Stimulated activated CD4-positive, alpha-beta T cell treated with anti-CD3 and anti-CD28 coated beads, Interleukin-4, amount 100 ng/mL, for 48 hours (primary cell): ENCODE results near the gene CDT1.
"Not testable (repeated sequence)": the region's sequence is repeated elsewhere in the genome, so short reads cannot be mapped to it uniquely, and the experiment has no call there.

Experiments
- DNase-seq, 2 donors: peaks; one replicate each; pipeline ENCODE4 v3.0.0-alpha.2; 2020; ENCODE audit warnings: low read depth in 2 of 2

The CDT1 gene

GRCh38 chr16:88768071-88768783 is 35.4 kb upstream of the CDT1 start:
- no peak for DNase-seq

- no peak for DNase-seq
Measured at GRCh38 chr16:88769617-88770460, 33.8 kb upstream of the CDT1 start.

GRCh38 chr16:88770461-88771293 is 32.9 kb upstream of the CDT1 start:
- DNase-seq = no peak

GRCh38 chr16:88771294-88771772 is 32.3 kb upstream of the CDT1 start:
- no peak for DNase-seq

DNA sequence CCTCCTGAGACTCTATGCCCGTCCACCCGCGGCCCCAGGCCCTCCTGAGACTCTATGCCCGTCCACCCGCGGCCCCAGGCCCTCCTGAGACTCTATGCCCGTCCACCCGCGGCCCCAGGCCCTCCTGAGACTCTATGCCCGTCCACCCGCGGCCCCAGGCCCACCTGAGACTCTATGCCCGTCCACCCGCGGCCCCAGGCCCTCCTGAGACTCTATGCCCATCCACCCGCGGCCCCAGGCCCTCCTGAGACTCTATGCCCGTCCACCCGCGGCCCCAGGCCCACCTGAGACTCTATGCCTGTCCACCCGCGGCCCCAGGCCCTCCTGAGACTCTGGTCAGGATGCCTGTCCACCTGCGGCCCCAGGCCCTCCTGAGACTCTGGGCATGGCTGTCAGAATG is 31.8 kb upstream of the CDT1 start:
- DNase-seq = not testable (repeated sequence)

- DNase-seq = no peak
Measured at GRCh38 chr16:88772871-88773811, 30.4 kb upstream of the CDT1 start.

- DNase-seq = no peak
Measured at GRCh38 chr16:88773812-88774291, 29.7 kb upstream of the CDT1 start.

DNA sequence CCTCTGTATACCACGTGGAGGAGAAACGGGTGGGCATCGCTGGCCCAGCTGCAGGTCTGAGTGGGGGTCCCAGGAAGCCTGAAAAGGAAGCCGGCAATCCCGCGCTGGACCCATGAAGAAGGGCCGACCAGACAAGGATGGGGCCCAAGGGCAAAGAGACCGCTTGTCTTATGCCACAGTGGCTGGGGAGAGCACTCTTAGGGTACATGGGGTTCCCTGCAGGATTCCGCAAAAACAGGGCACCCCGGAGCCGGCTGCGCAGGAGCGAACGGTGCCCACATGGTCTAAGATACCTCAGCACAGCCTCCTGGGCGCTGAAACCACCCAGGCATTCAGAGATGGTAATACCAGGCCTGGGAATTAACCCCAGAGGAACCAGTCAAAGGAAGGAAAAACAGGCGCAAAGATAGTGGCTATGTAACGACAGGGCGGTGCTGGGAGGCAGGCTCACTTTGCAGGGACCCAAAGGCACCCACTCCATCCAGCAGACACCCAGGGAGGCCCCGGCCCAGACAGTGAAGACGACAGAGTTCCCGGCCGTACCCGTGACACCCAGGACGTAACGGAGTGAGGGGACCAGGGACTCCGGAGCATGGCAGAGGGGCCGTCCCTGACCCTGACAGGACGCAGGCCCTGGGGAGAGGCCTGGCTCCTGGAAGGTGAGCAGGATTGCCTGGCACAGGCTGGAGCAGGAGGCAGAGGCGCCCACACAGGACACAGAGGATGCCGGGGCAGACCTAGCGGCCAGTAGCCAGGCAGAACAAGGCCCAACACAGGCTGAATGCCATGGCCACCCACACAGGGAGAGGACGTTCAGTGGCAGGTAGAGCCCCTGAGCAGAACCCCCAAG is 28.8 kb upstream of the CDT1 start:
- DNase-seq = no peak

DNA sequence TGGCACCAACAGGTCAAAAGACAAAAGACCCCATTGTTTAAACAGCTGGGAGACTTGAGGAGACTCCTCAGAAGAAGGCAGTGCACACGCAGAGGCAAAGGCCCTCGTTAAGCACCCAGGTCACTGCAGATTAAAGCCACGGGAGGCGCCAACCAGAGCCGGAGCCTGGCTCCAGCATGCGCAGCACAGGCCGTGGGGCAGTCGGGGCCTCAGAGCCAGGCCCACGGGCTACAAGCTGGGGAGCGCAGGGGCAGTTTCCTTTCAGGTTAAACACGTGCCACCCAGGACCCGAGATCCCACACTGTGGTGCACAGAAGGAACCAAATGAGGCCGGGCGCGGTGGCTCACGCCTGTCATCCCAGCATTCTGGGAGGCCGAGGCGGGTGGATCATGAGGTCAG is 27.8 kb upstream of the CDT1 start:
- DNase-seq = no peak

DNA sequence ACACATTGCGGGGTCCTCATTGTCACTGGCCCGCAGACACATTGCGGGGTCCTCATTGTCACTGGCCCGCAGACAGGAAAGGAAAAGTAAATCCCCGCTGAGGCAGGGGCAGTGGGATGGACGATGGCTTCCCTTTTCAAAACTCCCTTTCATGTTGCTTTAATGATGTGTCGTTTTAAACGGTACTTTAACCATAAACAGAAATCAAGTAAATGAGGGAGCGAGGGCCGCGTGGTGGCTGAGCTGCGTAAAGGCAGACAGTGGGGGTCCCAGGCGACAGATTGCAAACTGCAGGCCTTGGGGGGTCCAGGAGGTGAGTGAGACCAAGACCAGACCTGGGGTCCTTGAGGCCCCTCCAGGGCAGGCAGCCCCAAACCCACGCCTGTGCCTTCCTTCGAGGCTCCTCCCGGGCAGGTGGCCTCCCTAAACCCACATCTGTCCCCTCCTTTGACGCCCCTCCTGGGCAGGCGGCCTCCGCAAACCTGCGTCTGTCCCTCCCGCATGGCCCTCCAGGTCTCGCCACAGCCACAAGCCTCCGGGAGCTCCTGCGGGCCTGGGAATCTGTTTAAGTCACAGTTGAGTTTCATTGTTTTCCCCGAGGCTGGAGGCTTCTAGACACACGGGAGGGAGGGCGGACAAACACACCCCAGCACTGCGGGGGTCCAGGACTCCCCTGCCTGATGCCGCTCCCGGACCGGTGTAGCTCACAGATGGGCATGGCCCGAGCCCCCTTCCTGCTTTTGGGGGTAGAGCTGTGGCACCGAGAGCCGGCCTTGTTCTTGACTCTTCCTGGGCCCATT is 25.9 kb upstream of the CDT1 start:
- no peak for DNase-seq

DNA sequence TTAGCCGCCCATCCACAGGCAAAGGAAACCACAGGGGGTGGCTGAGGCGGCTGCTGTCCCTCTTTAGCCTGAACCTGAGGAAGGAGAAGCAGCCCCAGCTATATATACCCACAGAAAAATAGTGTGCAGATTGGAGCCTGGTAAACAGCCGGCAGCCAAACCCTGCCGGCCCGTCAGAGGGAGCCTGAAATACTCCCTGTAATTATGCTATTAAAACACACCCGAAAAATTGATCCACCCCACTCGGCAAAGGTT is 25.4 kb upstream of the CDT1 start:
- no peak for DNase-seq

DNA sequence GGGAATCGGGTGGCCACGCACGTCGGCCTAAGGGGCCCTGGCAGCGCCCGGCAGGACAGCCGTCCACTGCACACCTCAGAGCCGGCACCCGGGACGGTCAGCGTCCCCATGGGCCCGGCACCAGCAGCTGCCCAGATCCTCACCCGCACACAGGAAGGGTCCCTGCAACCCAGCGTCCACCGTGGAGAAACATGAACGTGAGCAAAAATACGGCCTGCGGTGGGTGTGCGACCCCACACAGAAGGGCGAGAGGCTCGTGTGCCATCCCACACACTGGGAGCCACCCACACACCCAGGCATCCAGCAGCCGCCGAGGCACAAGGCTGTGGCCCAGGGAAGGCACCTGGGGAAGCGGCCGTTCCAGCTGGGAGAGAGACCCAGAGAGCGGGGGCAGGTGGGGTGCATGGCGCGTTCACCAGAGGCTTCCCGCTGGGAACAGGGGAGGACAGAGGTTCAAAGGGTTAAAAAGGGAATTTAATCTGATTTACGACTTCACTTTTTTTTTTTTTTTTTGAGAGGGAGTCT is 25.0 kb upstream of the CDT1 start:
- no peak for DNase-seq

- DNase-seq = no peak
Measured at GRCh38 chr16:88779406-88780141, 24.0 kb upstream of the CDT1 start.

DNA sequence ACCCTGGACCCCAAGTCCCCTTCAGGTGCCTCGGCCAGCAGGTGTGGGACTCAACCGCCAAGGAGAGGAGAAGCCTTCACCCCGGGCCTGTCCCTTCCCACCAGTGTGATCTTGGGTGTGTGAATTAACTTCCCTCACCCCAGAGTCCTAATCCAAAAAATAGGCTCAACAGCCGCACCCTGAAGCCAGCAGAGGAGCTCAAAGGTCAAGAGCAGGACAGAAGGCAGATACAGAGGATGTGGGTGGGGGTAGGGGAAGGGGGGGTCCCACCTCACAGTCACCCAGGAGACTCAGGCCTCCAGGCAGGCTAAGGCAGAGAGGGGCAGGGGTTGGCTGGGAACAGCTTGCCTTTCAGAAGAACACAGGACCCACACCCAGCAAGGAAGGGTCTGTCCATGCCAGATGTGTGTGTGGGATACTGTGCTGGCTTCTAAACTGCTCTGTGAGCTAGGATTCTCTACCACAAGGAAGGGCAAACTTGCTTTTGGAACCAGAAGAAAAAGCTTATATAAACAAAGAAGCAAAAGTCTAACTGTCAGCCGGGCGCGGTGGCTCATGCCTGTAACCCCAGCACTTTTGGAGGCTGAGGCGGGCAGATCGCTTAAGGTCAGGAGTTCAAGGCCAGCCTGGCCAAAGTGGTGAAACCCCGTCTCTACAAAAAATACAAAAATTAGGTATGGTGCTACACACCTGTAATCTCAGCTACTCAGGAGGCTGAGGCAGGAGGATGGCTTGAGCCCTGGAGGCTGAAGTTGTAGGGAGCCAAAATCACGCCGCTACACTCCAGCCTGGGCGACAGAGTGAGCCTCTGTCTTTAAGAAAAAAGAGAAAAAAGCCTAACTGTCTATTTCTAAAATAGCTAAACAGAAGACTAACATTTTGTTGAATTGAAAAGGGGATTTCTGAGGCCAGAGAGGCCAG is 23.2 kb upstream of the CDT1 start:
- no peak for DNase-seq

- peak; percentile 57 to 61 for DNase-seq
Measured at GRCh38 chr16:88781140-88782077, 22.2 kb upstream of the CDT1 start.
